SK-N-SH treated with all-trans-retinoic acid at 6 μM for 48 hours (cell line): ENCODE measurements around the gene GABARAP.

ENCODE experiments used
- ATAC-seq: fragments of 200-7000 bp; cut with Tn5 transposase; 3 replicates; pipeline ENCODE4 v1.9.1; 2020; ENCODE audit warnings: mild to moderate bottlenecking, moderate library complexity
- ARNTL ChIP-seq: fragments of 450-650 bp; formaldehyde crosslinking; IDR thresholded peaks from 2 replicates; pipeline ENCODE4 v1.5.0; 2020; ENCODE audit warnings: low read depth, mild to moderate bottlenecking, moderate library complexity, borderline replicate concordance
- CSDC2 ChIP-seq: fragments of 250-450 bp; sonication (Bioruptor Pico); IDR thresholded peaks from 2 replicates; pipeline ENCODE4 v1.5.0; 2020; ENCODE audit warnings: mild to moderate bottlenecking, moderate library complexity
- ESRRG ChIP-seq: fragments of 250-450 bp; sonication (Bioruptor Pico); IDR thresholded peaks from 2 replicates; pipeline ENCODE4 v1.6.1; 2021; ENCODE audit warnings: mild to moderate bottlenecking
- GLIS3 ChIP-seq: fragments of 250-450 bp; sonication (Bioruptor Pico); IDR thresholded peaks from 2 replicates; pipeline ENCODE4 v1.5.0; 2020; ENCODE audit warnings: mild to moderate bottlenecking, moderate library complexity
- OSR1 ChIP-seq: fragments of 250-450 bp; sonication (Bioruptor Pico); IDR thresholded peaks from 2 replicates; pipeline ENCODE4 v1.8.0; 2022; ENCODE audit warnings: moderate library complexity, mild to moderate bottlenecking, inconsistent platforms
- PPARA ChIP-seq: fragments of 250-450 bp; sonication (Bioruptor Pico); IDR thresholded peaks from 2 replicates; pipeline ENCODE4 v1.5.0; 2020; ENCODE audit warnings: mild to moderate bottlenecking, borderline replicate concordance
- SNAI2 ChIP-seq: fragments of 250-450 bp; sonication (Bioruptor Pico); IDR thresholded peaks from 2 replicates; pipeline ENCODE4 v1.5.0; 2020; ENCODE audit warnings: mild to moderate bottlenecking, moderate library complexity
- TCF4 ChIP-seq: fragments of 250-450 bp; sonication (Bioruptor Pico); IDR thresholded peaks from 2 replicates; pipeline ENCODE4 v1.8.0; 2021; ENCODE audit warnings: mild to moderate bottlenecking, moderate library complexity, borderline replicate concordance
- TOX ChIP-seq: fragments of 250-450 bp; sonication (Bioruptor Pico); IDR thresholded peaks from 2 replicates; pipeline ENCODE4 v1.8.0; 2021; ENCODE audit warnings: mild to moderate bottlenecking, moderate library complexity, borderline replicate concordance
- ZC3H10 ChIP-seq: fragments of 250-450 bp; sonication (Bioruptor Pico); IDR thresholded peaks from 2 replicates; pipeline ENCODE4 v1.5.1; 2021; ENCODE audit warnings: mild to moderate bottlenecking, moderate library complexity
- ZFP3 ChIP-seq: fragments of 250-450 bp; sonication (Bioruptor Pico); IDR thresholded peaks from 2 replicates; pipeline ENCODE4 v1.5.0; 2020; ENCODE audit warnings: mild to moderate bottlenecking, moderate library complexity
- ZNF565 ChIP-seq: fragments of 450-650 bp; formaldehyde crosslinking; conservative IDR thresholded peaks from 2 replicates; pipeline ENCODE4 v1.5.0; 2020; ENCODE audit warnings: low read depth, mild to moderate bottlenecking, moderate library complexity
- ZNF70 ChIP-seq: fragments of 450-650 bp; formaldehyde crosslinking; IDR thresholded peaks from 2 replicates; pipeline ENCODE4 v1.5.0; 2020; ENCODE audit warnings: mild to moderate bottlenecking, moderate library complexity
- ZNF8 ChIP-seq: fragments of 450-650 bp; formaldehyde crosslinking; IDR thresholded peaks from 2 replicates; pipeline ENCODE4 v1.5.0; 2020; ENCODE audit warnings: mild to moderate bottlenecking, moderate library complexity
- TF ChIP-seq, protein P1 (sequence below): fragments of 250-450 bp; sonication (Bioruptor Pico); IDR thresholded peaks from 2 replicates; pipeline ENCODE4 v1.5.1; 2020; ENCODE audit warnings: low read depth, mild to moderate bottlenecking, moderate library complexity
- TF ChIP-seq, protein P2 (sequence below): fragments of 250-450 bp; sonication (Bioruptor Pico); IDR thresholded peaks from 2 replicates; pipeline ENCODE4 v1.5.0; 2020; ENCODE audit warnings: mild to moderate bottlenecking, moderate library complexity
- TF ChIP-seq, protein P3 (sequence below): fragments of 250-450 bp; sonication (Bioruptor Pico); IDR thresholded peaks from 2 replicates; pipeline ENCODE4 v1.5.1; 2021; ENCODE audit warnings: mild to moderate bottlenecking, moderate library complexity
- TF ChIP-seq, protein P4 (sequence below): fragments of 250-450 bp; sonication (Bioruptor Pico); IDR thresholded peaks from 2 replicates; pipeline ENCODE4 v1.8.0; 2020; ENCODE audit warnings: mild to moderate bottlenecking, moderate library complexity, borderline replicate concordance

The GABARAP gene

DNA sequence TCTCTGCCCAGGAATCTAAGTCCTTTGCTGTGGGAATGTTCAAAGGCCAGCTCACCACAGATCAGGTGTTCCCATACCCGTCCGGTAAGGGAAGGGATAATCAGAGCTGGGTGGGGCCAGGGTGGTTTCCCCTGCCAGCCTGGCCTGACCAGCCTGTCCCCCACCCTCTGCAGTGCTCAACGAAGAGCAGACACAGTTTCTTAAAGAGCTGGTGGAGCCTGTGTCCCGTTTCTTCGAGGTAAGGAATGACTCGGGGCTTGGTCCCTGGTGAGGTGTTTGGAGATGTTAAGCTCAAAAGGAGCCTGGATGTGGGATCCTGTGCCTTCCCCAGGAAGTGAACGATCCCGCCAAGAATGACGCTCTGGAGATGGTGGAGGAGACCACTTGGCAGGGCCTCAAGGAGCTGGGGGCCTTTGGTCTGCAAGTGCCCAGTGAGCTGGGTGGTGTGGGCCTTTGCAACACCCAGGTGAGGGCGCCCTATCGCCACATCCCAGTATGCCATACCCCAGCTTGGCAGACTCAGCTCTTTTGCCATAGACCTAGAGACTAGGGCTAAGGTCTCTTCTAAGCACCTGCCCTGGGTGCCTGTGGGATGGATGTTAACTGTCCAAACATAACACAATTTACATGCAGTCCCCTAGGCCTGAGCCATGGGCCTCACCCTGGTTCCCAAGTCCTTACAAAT is 21.5 kb downstream of the GABARAP start:
- ATAC-seq = peak; percentile 63
- no peak for TF ChIP-seq SNAI2 (CRISPR knock-in tag)
- TF ChIP-seq GLIS3 = peak; percentile 84
- TF ChIP-seq, protein P1, sequence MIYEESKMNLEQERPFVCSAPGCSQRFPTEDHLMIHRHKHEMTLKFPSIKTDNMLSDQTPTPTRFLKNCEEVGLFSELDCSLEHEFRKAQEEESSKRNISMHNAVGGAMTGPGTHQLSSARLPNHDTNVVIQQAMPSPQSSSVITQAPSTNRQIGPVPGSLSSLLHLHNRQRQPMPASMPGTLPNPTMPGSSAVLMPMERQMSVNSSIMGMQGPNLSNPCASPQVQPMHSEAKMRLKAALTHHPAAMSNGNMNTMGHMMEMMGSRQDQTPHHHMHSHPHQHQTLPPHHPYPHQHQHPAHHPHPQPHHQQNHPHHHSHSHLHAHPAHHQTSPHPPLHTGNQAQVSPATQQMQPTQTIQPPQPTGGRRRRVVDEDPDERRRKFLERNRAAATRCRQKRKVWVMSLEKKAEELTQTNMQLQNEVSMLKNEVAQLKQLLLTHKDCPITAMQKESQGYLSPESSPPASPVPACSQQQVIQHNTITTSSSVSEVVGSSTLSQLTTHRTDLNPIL (CRISPR knock-in tag) = no peak
- TF ChIP-seq, protein P2, sequence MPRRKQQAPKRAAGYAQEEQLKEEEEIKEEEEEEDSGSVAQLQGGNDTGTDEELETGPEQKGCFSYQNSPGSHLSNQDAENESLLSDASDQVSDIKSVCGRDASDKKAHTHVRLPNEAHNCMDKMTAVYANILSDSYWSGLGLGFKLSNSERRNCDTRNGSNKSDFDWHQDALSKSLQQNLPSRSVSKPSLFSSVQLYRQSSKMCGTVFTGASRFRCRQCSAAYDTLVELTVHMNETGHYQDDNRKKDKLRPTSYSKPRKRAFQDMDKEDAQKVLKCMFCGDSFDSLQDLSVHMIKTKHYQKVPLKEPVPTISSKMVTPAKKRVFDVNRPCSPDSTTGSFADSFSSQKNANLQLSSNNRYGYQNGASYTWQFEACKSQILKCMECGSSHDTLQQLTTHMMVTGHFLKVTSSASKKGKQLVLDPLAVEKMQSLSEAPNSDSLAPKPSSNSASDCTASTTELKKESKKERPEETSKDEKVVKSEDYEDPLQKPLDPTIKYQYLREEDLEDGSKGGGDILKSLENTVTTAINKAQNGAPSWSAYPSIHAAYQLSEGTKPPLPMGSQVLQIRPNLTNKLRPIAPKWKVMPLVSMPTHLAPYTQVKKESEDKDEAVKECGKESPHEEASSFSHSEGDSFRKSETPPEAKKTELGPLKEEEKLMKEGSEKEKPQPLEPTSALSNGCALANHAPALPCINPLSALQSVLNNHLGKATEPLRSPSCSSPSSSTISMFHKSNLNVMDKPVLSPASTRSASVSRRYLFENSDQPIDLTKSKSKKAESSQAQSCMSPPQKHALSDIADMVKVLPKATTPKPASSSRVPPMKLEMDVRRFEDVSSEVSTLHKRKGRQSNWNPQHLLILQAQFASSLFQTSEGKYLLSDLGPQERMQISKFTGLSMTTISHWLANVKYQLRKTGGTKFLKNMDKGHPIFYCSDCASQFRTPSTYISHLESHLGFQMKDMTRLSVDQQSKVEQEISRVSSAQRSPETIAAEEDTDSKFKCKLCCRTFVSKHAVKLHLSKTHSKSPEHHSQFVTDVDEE (CRISPR knock-in tag) = no peak
- TF ChIP-seq, protein P3, sequence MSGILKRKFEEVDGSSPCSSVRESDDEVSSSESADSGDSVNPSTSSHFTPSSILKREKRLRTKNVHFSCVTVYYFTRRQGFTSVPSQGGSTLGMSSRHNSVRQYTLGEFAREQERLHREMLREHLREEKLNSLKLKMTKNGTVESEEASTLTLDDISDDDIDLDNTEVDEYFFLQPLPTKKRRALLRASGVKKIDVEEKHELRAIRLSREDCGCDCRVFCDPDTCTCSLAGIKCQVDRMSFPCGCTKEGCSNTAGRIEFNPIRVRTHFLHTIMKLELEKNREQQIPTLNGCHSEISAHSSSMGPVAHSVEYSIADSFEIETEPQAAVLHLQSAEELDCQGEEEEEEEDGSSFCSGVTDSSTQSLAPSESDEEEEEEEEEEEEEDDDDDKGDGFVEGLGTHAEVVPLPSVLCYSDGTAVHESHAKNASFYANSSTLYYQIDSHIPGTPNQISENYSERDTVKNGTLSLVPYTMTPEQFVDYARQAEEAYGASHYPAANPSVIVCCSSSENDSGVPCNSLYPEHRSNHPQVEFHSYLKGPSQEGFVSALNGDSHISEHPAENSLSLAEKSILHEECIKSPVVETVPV (CRISPR knock-in tag) = no peak
- TF ChIP-seq ZNF8 (CRISPR knock-in tag) = 0 out of 2 replicates have a peak, but pooled peaks have one; percentile 11
- 0 out of 2 replicates have a peak, but pooled peaks have one; percentile 4 for TF ChIP-seq ZC3H10 (CRISPR knock-in tag)
- TF ChIP-seq ARNTL (CRISPR knock-in tag) = no peak
- TF ChIP-seq ZNF70 (CRISPR knock-in tag) = peak; percentile 45; the same call in 1 of the 2 replicates
- TF ChIP-seq PPARA = no peak
- TF ChIP-seq, protein P4, sequence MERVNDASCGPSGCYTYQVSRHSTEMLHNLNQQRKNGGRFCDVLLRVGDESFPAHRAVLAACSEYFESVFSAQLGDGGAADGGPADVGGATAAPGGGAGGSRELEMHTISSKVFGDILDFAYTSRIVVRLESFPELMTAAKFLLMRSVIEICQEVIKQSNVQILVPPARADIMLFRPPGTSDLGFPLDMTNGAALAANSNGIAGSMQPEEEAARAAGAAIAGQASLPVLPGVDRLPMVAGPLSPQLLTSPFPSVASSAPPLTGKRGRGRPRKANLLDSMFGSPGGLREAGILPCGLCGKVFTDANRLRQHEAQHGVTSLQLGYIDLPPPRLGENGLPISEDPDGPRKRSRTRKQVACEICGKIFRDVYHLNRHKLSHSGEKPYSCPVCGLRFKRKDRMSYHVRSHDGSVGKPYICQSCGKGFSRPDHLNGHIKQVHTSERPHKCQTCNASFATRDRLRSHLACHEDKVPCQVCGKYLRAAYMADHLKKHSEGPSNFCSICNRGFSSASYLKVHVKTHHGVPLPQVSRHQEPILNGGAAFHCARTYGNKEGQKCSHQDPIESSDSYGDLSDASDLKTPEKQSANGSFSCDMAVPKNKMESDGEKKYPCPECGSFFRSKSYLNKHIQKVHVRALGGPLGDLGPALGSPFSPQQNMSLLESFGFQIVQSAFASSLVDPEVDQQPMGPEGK (CRISPR knock-in tag) = 0 out of 2 replicates have a peak, but pooled peaks have one; percentile 12
- TF ChIP-seq TOX = no peak
- 0 out of 2 replicates have a peak, but pooled peaks have one; percentile 16 for TF ChIP-seq ESRRG (CRISPR knock-in tag)
- 0 out of 2 replicates have a peak, but pooled peaks have one; percentile 17 for TF ChIP-seq TCF4 (CRISPR knock-in tag)

DNA sequence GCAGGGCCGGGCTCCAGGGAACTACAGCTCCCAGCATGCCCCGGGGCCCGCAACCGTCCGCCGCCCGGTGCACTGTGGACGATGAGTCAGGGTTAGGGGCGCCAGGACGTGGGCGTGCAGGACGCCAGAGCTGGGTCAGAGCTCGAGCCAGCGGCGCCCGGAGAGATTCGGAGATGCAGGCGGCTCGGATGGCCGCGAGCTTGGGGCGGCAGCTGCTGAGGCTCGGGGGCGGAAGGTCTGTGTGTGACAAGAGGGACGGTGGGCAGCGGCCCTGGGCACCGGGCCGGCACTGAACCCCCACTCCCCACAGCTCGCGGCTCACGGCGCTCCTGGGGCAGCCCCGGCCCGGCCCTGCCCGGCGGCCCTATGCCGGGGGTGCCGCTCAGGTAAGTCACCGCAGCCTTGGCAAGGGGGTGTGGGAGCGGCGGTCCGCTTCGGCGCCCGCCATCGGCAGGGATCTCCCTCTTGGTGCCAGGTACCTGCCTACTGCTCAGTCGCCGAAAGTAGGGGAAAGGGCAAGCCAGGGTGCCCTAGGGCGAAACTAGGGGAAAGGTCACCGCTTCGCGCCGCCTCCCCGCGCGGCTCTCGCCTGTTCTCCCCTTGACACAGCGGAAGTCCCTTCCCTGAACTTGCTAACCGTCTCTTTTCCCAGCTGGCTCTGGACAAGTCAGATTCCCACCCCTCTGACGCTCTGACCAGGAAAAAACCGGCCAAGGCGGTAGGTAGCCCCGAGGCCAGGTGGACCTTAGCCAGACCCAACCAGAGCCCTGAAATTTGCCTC is 22.2 kb downstream of the GABARAP start, which contains the start of the genes ACADVL and DLG4:
Gene ACADVL, plus strand, starts transcription at position 127 of the 781 bp plus-strand sequence. Its CDS starts 47 bp downstream, at position 174.
Gene DLG4, minus strand, starts transcription at position 25 of the 781 bp plus-strand sequence.
- peak; percentile 79 for ATAC-seq

More for the DNA sequence above, 22.2 kb downstream of the GABARAP start, which contains the start of the genes ACADVL and DLG4:
- TF ChIP-seq, protein P4 (CRISPR knock-in tag) = no peak
- TF ChIP-seq PPARA (peak; percentile 72; the same call in 1 of the 2 replicates), ESRRG (CRISPR knock-in tag) (no peak; the same call in 1 of the 2 replicates), OSR1 (CRISPR knock-in tag) (no peak), CSDC2 (CRISPR knock-in tag) (no peak), TCF4 (CRISPR knock-in tag) (no peak), GLIS3 (peak; percentile 76; the same call in 1 of the 2 replicates), ZFP3 (CRISPR knock-in tag) (no peak), ZNF70 (CRISPR knock-in tag) (0 out of 2 replicates have a peak, but pooled peaks have one; percentile 18), ZNF565 (no peak), ZNF8 (CRISPR knock-in tag) (no peak)
- TF ChIP-seq, protein P3 (CRISPR knock-in tag) = no peak
- TF ChIP-seq, all 23 proteins: peak for 3
